ENCODE results near the gene ORAI2. TPM values are rescaled to one million over a fixed set of nuclear protein-coding genes. Genes with fewer than 3 reads are reported as not detected.

ORAI2 gene
- total and polyA plus RNA-seq, 2 donors (not counting 3 experiments of a cell fraction or from before 2014, with no cell fraction given), result 84.1 to 99.1 TPM

GRCh38 chr7:102472126-102473041, 39.0 kb downstream of the ORAI2 start:
- H2AFZ ChIP-seq (ENCODE audit: low read depth, low read length), result no peak overlapping the region
- DNase-seq (ENCODE audit: low read depth, low spot score), result no peak
- FAIRE-seq, result no peak
- POLR2A ChIA-PET, result no interaction called here
- no peak overlapping the region for H3K9ac ChIP-seq (replicated peaks; ENCODE audit: extremely low read depth, insufficient read depth, low read length)
- CTCF ChIA-PET, result no interaction called here
- no peaks in the 10 kb centered on the region for H3K4me1 ChIP-seq (ENCODE audit: control insufficient read depth, extremely low read depth, insufficient read depth, low read length)
- H3K9me1 ChIP-seq (replicated peaks; ENCODE audit: control insufficient read depth, extremely low read depth, insufficient read depth, low read length), result no peaks in the 10 kb centered on the region
- no peak overlapping the region for H3K4me3 ChIP-seq (replicated peaks in 1 of 3; ENCODE audit: insufficient read depth in 1 of 3, low read depth in 1 of 3, low read length in 3 of 3)
- peaks cover 2 to 22% of the 10 kb centered on the region in 2 experiments for H3K36me3 ChIP-seq (ENCODE audit: control insufficient read depth in 2 of 2, extremely low read depth in 1 of 2, insufficient read depth in 2 of 2, low read length in 2 of 2)
- no peaks in the 10 kb centered on the region for H4K20me1 ChIP-seq (replicated peaks; ENCODE audit: control insufficient read depth, extremely low read depth, insufficient read depth, low read length)
- no peaks in the 10 kb centered on the region for H3K27me3 ChIP-seq (ENCODE audit: control insufficient read depth in 2 of 2, insufficient read depth in 2 of 2, low read length in 2 of 2)
- BruUV-seq (replicated peaks), result no TSS peak
- intact Hi-C loops (cut with micrococcal nuclease) (no loop called here), dilution Hi-C loops (cut with MboI; ENCODE audit: extremely low pct_ligation_motif_present, low sequenced_read_pairs) (no loop called here)
- H3K27ac ChIP-seq (ENCODE audit: insufficient read depth, low read depth, low read length), result no peak overlapping the region
- no peaks in the 10 kb centered on the region for H3K79me2 ChIP-seq (ENCODE audit: control insufficient read depth, insufficient read depth, low read length)
- no peak overlapping the region for H3K4me2 ChIP-seq (ENCODE audit: insufficient read depth, low read length)
- H3K9me3 ChIP-seq (replicated peaks; ENCODE audit: control insufficient read depth, insufficient read depth, low read length), result no peaks in the 10 kb centered on the region
- TF ChIP-seq JUN (IDR thresholded peaks at IDR 0.05; ENCODE audit: borderline replicate concordance, insufficient read depth, insufficient read length, low read depth) (no peak), CTCF (IDR thresholded peaks at IDR 0.05; ENCODE audit: extremely low read depth in 1 of 2, insufficient read depth in 1 of 2, low read depth in 1 of 2, low read length in 2 of 2) (no peak), EZH2 (IDR thresholded peaks at IDR 0.05; ENCODE audit: borderline replicate concordance, low read depth, low read length, severe bottlenecking) (no peak), MYC (IDR thresholded peaks at IDR 0.05; ENCODE audit: low read depth, low read length) (no peak), GATA2 (IDR thresholded peaks at IDR 0.05; ENCODE audit: insufficient read depth, insufficient read length, low read depth, low read length) (no peak)

Data from endothelial cell of umbilical vein (primary cell).